GM21360 (cell line): ENCODE results near the gene CSRP3.

Experiments
- ATAC-seq: cut with Tn5 transposase; IDR thresholded peaks from one replicate; pipeline ENCODE4 v1.9.1; 2021; ENCODE audit warnings: mild to moderate bottlenecking, moderate library complexity; ENCODE audit not compliant: unreplicated experiment

The CSRP3 gene

DNA sequence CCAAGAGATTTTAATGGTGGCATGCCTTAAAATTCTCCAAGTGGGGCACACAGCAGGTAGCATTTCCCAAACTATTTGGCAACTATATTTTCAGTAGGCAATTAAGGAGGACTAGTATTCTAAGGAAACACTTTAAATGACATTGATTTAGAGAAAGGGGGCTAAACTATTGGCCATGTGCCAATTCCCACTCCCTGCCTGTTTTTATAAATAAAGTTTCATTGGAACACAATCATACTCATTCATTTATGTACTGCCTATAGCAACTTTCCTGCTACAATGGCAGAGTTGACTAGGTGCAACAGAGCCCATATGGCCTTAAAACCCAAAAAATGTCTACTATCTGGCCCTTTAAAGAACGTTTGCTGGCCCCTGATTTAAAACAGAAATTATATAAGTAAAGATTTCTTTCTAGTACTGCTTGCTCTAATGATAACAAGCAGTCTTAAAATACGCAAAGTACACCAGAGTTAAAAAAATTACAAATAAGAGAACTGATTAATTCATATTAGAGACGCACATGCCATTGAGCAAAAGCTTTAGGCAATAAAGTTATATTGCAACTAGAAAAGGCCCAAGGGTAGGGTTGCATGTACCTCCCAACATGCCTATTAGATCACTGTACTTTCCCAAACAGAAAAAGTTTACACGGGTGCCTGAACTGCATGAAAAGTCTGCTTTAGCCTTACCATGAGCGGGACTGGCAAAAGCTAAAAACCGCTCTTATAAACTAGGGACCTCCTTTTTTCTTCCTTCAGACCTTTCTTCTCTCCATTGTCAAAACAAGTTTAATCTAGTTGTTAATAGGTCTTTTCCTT lies 24.8 kb upstream of the CSRP3 start:
- no peak for ATAC-seq

GRCh38 chr11:19225581-19225980 lies 23.8 kb upstream of the CSRP3 start:
- ATAC-seq = no peak

DNA sequence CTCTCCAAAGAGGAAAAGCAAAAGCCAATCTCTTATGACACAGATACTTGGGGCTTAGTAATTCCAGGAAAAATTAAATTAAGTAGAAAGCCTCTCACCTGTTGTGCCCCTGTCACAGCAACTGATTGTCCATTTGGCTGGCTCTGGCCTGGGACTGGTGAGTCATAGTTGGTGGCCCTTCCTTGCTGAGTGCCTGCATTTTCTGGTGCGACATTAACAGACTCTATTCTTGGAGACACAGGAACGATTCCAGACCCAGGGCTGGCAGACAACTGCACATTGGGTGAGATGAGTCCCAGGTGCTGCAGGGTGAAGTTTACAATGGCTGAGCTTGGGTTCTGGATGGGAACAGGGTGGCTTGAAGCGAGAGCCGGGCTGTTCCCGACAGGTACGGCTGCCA lies 23.3 kb upstream of the CSRP3 start:
- ATAC-seq = no peak

- ATAC-seq = no peak
Observed at GRCh38 chr11:19220903-19221724, 19.3 kb upstream of the CSRP3 start.

DNA sequence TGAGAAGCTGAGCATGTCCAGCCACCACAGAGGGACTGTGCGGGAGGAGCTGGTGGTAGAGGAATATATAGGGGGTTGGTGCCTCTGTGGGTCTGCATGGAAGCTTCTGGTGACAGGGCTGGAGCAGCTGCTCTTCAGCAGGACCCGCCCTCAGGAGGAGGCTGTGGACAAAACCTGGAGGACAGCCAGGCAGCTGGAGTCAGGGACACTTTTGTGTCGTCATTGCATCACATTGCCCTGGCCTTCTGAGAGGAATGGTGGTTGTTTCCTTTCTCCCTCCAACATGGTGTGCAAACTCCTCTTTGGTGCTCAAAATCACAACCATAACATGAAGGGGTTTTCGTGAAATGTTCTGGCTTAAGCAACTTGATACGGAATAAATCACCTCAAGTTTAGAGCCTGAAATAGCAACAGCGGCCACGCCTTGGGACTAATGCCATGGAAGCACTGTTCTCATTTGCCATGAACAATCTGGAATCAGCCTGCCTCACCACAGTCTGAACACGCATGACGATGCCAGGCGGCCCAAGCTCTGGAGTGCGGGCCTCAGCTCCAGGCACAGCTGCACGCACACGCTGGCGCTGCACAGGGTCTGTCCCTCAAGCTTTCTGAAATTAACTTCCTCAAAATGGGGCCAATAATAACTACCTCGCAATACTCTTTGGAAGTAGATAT lies 17.1 kb upstream of the CSRP3 start:
- no peak for ATAC-seq

DNA sequence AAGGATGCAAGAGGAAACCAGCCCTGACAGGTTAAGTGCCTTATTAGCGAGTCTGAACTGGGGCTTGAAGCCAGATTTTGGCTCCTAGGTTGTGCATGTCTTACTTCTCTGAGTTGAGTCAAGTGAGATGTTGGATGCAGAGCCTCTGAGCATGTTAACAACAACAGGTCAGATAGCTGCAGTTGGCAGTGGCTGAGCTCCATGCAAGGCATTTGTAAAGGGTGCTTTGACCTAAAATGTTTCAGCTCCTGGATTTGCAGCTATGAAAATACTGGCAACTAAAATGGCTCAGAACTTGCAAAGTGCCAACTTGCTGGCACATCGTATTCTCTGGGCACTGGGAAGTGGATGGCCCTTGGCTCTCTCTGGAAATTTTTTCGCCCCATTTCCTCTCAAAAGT lies 16.4 kb upstream of the CSRP3 start:
- ATAC-seq = no peak

- no peak for ATAC-seq
Observed at GRCh38 chr11:19216709-19217374, 15.1 kb upstream of the CSRP3 start.

DNA sequence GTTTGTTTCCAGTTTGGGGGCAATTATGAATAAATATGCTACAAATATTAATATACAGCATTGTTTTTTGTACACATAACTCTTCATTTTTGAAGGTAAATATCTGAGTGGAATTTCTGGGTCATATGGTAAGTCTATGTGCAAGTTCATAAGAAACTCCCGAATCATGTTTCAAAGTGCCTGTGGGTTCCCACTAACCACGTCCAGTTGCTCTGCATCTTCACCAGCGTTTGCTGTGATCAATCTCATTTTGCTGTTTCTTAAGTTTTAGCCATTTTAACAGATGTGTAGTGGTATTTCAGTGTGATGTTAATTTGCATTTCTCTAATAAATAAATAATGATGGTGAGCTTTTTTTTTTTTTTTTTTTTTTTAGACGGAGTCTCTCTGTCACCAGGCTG lies 14.2 kb upstream of the CSRP3 start:
- no peak for ATAC-seq

DNA sequence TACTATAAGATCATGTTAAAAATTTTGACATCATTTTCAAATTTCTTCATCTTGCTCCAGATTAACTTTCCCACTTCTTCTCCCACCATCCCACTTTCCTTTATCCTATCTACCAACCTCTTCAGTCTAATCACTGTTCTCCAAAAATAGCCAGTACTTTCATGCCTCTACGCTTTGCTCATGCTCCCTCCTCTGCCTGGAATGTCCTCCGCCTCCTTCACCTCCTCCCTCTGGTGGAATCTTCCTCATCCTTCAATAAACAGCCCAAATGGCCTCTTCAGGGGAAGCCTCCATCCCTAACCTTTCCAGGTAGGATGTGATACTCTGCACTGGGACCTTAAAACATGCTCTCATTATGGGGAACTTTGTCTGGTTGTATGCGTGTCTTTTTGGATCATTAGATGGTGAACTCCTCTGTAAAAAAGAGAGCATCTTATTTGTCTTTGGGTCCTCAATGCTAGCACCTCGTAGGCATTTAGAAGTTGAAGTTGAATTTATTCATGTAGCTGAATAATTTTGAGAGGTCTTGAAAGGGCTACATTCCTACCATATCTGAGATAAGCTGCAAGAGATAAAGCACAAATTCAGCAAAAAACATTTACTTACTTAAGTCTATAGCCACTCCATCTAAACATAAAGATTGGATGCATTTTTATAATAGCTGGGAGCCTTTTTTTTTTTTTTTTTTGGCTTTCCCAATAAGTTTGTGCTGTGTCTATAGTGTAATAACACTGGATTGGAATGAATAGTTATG lies 8.0 kb upstream of the CSRP3 start:
- ATAC-seq = no peak

DNA sequence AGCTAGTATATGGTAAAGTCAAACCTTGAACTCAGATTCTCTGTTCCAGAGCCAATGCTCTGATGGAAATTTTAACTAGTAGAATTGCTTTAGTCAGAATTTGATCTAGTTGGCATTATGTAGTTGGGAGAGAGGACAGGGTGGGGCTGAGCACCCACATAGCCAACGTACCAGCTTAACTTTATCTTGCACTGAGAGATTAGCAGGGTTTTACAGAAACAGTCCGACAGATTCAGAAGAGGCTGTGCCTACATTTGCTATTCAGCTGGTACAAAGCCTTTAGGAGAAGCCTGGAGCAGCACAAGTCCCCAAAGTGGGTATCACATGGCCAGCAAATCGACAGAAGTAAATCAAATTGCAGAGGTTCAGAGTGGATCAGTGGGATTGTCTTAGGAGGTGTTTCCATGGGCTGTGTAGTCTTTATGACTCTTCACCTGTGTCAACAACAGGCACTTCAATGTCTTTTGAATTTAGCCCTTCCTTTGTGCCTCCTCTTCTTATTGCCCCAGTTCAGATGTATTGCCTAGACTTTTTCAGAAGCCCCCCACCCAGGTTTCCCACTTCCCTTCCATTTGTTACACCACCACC lies 7.3 kb upstream of the CSRP3 start:
- no peak for ATAC-seq

DNA sequence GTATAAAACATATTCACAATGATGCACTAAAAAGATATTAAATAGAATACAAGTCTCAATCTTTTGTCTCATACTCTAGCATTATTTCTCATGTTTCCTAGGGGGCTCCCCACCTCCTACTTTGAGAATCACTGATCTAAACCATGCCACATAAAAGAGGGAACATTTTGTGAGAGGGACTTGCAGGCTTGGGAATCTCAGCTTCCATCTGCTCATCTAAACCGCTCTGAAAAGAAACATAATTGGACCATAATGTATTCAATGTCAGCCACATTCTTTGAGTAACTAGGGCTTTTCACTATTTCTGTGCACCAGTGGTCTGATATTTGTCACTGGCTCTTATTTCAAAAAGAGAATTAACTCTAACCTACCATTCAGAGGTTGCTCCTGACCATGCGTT lies 6.4 kb upstream of the CSRP3 start:
- no peak for ATAC-seq

DNA sequence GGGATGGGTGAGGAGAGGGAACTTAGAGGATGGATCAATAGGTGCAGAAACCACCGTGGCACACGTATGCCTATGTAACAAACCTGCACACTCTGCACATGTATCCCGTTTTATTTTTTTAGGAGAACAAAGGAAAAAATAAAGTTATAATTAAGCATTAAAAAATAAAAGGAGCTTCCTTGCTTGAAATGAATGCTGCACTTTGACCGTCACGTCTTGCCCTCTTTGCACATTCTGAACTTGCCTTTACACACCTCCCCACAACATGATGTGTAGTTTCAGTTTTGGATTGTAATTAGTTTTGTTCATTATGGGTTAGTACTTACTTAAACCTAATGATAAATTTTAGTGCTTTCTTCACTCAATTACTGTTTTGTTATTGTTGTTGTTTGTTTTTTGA lies 3.1 kb upstream of the CSRP3 start:
- ATAC-seq = no peak

DNA sequence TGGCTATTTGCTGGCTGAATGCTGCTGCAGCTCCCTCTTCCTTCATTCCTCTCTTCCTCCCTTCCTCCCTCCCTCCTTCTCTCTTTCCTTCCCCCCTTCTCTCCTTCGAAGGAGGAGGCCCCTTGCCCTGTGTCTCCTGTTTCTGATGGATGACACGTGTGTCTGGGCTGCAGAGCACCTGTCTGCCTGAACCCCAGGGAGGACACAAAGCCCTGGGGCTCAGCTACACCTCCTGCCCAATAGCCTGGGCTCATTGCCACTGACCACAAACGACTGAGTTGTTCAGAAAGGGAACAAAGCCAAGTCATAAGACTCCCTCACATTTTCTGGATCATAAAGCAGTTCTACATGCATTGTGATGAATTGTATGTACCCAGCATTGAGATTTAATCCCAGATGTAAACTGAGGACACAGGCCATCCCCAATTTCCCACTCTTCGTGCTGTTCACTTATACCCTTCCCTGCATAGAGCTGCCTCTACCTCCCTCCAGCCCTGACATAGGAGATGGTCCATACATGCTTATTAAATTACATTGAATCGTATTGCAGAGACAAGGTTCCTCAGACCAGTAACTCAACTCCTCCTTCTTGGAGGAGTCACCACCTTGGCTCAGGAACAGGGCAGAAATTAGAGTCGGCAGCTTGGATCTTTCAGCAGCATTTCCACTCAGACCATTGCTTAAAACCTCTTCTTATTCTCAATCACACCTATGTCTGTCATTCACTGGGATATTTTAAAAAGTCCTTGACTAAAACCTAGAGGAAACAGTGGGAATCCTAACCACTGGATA lies 1.2 kb downstream of the CSRP3 start:
- no peak for ATAC-seq

DNA sequence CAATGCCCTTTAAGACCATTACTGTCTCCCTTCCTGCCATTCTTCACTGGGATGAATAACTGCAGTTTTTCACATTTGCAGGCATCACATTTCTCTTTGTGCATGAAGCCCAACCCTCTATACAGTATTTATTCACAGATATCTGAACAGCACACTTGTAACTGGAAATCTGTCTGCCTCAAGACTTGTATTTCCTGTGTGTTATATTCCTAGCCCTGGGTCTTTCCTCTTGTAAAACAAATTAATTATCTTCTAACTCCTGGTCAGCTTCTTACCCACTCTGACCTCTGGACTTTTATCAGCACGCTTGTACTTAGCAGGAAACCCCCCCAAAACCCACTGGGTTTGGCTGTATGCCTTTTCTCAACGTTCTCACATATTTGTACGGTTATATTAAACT lies 2.0 kb downstream of the CSRP3 start:
- no peak for ATAC-seq

- ATAC-seq = no peak
Observed at GRCh38 chr11:19199048-19199447, 2.7 kb downstream of the CSRP3 start.

- ATAC-seq = no peak
Observed at GRCh38 chr11:19196432-19196831, 5.4 kb downstream of the CSRP3 start.

DNA sequence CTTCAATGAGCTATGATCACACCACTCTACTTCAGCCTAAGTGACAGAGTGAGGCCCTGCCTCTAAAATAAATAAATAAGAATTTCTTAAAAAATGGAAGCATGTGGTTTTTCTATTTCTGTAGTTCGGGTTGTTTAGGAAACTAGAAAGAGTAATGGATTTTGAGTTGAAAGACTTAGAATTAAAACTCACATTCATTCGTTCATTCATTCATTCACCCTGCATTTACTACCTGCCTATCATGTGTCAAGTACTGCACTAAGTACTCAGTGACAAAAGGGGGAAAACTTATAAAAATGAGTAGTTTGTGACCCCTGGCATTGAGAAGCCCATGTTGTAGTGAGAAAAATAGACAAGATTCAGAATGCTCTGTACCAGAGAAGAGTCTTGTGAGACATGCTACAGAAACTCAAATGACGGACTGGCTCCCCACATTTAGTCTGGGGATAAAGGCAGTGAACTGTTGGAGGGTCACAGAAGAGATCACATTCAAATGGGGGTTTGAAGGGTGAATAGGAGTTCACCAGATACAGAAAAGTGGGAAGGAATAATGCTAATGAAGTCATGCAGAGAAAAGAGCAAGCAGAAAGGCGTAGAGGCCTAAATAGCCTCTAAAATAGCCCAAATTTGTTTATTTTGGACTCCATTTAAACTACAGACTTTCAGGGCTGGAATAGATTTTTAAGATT lies 7.0 kb downstream of the CSRP3 start:
- ATAC-seq = no peak

GRCh38 chr11:19193916-19194315 lies 7.9 kb downstream of the CSRP3 start:
- ATAC-seq = no peak
